OCI-LY7 (cell line): ENCODE results near the gene MAML1. TPM values are rescaled to one million over a fixed set of nuclear protein-coding genes. Genes with fewer than 3 reads are reported as not detected.

Source experiments
- BruUV-seq: library from RNA; stranded (reverse); fragments of 400-500 nt; replicated peaks from 2 replicates; lab custom pipeline; 2021; lab: Mats Ljungman, UMichigan
- CTCF ChIA-PET: fragments of 300-600 bp; sonication (Branson Sonifier 250); formaldehyde crosslinking; loops from one replicate; lab custom pipeline; 2022; ENCODE audit warnings: antibody characterized with exemption; ENCODE audit not compliant: unreplicated experiment; lab: Charles Lee
- POLR2A ChIA-PET: fragments of 300-600 bp; sonication (Branson Sonifier 250); formaldehyde crosslinking; loops from one replicate; lab custom pipeline; 2022; ENCODE audit warnings: antibody characterized with exemption; lab: Charles Lee
- DNase-seq: peaks from one replicate; pipeline ENCODE4 v3.0.0-alpha.2; 2015; ENCODE audit warnings: low spot score
- H2AFZ ChIP-seq: fragments of 200-600 bp; sonication (generic), shearing (Covaris generic); 2 replicates; pipeline ENCODE4 v1.6.1; 2014; ENCODE audit warnings: mild to moderate bottlenecking, antibody characterized with exemption, low read length, moderate library complexity
- H3K27ac ChIP-seq: fragments of 200-600 bp; sonication (generic); 2 replicates; pipeline ENCODE4 v1.5.1; 2014; ENCODE audit warnings: mixed run types, low read depth, mild to moderate bottlenecking, moderate library complexity, low read length, inconsistent platforms; ENCODE audit not compliant: poor library complexity, severe bottlenecking
- H3K36me3 ChIP-seq: fragments of 200-600 bp; sonication (generic); 2 replicates; pipeline ENCODE4 v1.6.1; 2014; ENCODE audit warnings: mild to moderate bottlenecking, antibody characterized with exemption, low read length, moderate library complexity, mixed read lengths; ENCODE audit not compliant: insufficient read depth
- H3K4me1 ChIP-seq: fragments of 200-600 bp; sonication (generic); 2 replicates; pipeline ENCODE4 v1.5.1; 2014; ENCODE audit warnings: mild to moderate bottlenecking, low read length; ENCODE audit not compliant: insufficient read depth, poor library complexity, severe bottlenecking
- H3K4me2 ChIP-seq: fragments of 200-600 bp; sonication (generic); 2 replicates; pipeline ENCODE4 v1.6.1; 2014; ENCODE audit warnings: mild to moderate bottlenecking, low read length
- H3K4me3 ChIP-seq: fragments of 200-600 bp; sonication (generic); 2 replicates; pipeline ENCODE4 v1.5.1; 2014; ENCODE audit warnings: mild to moderate bottlenecking, low read depth, low read length; ENCODE audit not compliant: poor library complexity, severe bottlenecking
- H3K79me2 ChIP-seq: fragments of 200-600 bp; sonication (generic); 2 replicates; pipeline ENCODE4 v1.6.1; 2016; ENCODE audit warnings: low read depth, mild to moderate bottlenecking, low read length, moderate library complexity, mixed read lengths; ENCODE audit not compliant: insufficient read depth
- H3K9me2 ChIP-seq: fragments of 200-600 bp; sonication (generic); 2 replicates; pipeline ENCODE4 v1.6.1; 2016; ENCODE audit warnings: mild to moderate bottlenecking, low read length, mixed read lengths; ENCODE audit not compliant: insufficient read depth
- H3K9me3 ChIP-seq: fragments of 200-600 bp; sonication (generic); 2 replicates; pipeline ENCODE4 v1.6.1; 2014; ENCODE audit warnings: mild to moderate bottlenecking, mixed run types, low read length, mixed read lengths
- H4K20me1 ChIP-seq: fragments of 200-600 bp; sonication (generic); 2 replicates; pipeline ENCODE4 v1.6.1; 2014; ENCODE audit warnings: mild to moderate bottlenecking, antibody characterized with exemption, low read length, moderate library complexity, mixed read lengths; ENCODE audit not compliant: insufficient read depth
- EZH2phosphoT487 ChIP-seq: fragments of 200-600 bp; sonication (generic); IDR thresholded peaks from 2 replicates; pipeline ENCODE4 v1.6.1; 2018; ENCODE audit warnings: low read depth, borderline replicate concordance, mild to moderate bottlenecking, mixed run types, antibody characterized with exemption, low read length, moderate library complexity, mixed read lengths
- intact Hi-C: fragments of 100-400 bp; cut with micrococcal nuclease; formaldehyde crosslinking; loops from one replicate; pipeline ENCODE4 v1.10.0; 2022; ENCODE audit not compliant: unreplicated experiment
- total RNA-seq, 2 experiments: library from RNA; depleted of rRNA in 1 of 2; stranded (reverse); fragments of >200 nt in 1 of 2; shearing (Covaris generic) in 1 of 2; gene quantifications; 2 replicates each; pipeline ENCODE4 v1.2.3, GENCODE V29; 2014 to 2022
- TF ChIP-seq, protein P1 (sequence below): fragments of 200-600 bp; sonication (generic); conservative IDR thresholded peaks from 2 replicates; pipeline ENCODE4 v1.5.1; 2014; ENCODE audit warnings: mild to moderate bottlenecking, antibody characterized with exemption, low read length, moderate library complexity, mixed read lengths

The MAML1 gene
- total RNA-seq, 2 experiments from 2014 or later: 17.0 to 27.4 TPM

DNA sequence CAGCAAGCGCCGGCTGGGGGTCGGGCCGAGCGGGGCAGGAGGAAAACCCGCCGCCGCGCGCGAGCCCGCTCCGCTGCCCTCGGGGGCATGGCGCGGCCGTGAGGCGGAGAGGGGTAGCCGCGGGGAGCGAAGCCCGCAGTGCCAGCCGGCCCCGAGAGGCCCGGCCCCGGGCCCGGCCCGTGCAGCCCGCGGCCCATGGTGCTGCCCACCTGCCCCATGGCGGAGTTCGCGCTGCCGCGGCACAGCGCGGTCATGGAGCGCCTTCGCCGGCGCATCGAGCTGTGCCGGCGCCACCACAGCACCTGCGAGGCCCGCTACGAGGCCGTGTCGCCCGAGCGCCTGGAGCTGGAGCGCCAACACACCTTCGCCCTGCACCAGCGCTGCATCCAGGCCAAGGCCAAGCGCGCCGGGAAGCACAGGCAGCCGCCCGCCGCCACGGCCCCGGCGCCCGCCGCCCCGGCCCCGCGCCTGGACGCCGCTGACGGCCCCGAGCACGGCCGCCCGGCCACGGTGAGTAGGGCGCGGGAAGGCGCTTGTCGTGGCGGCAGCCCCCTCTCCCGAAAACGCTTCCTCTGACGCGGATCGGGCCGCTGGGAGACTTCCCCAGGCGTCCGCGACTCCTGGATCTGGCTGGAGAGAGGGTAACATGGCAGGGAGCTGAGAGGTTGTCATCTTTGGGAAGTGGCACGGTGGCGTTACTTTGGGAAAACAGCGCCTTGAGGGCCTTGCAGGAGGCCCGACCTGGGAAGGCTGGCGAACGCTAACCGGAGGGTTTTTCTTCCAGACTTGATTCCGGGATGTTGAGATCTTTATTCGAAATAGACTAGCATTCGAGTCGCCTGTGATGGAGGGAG is 523 bp downstream of the MAML1 start:
- H2AFZ ChIP-seq: 0 out of 2 replicates have a peak overlapping the region, but pooled peaks have one; percentile 51
- H3K36me3 ChIP-seq: peaks cover 64% of the 10 kb centered on the region
- no peak for TF ChIP-seq EZH2phosphoT487
- TF ChIP-seq, protein P1, sequence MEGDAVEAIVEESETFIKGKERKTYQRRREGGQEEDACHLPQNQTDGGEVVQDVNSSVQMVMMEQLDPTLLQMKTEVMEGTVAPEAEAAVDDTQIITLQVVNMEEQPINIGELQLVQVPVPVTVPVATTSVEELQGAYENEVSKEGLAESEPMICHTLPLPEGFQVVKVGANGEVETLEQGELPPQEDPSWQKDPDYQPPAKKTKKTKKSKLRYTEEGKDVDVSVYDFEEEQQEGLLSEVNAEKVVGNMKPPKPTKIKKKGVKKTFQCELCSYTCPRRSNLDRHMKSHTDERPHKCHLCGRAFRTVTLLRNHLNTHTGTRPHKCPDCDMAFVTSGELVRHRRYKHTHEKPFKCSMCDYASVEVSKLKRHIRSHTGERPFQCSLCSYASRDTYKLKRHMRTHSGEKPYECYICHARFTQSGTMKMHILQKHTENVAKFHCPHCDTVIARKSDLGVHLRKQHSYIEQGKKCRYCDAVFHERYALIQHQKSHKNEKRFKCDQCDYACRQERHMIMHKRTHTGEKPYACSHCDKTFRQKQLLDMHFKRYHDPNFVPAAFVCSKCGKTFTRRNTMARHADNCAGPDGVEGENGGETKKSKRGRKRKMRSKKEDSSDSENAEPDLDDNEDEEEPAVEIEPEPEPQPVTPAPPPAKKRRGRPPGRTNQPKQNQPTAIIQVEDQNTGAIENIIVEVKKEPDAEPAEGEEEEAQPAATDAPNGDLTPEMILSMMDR: no peak
- ChIA-PET POLR2A (interaction anchor here (1.0 kb wide), 1 partner anchor 28 kb away, joined by 4 read pairs; no protein-coding TSS in a partner anchor), CTCF (no interaction called here)
- H3K9me2 ChIP-seq: no peaks in the 10 kb centered on the region
- H3K4me1 ChIP-seq: peaks cover 17% of the 10 kb centered on the region
- peak; percentile 68 for DNase-seq
- no peaks in the 10 kb centered on the region for H4K20me1 ChIP-seq
- H3K27ac ChIP-seq: peak overlapping the region; percentile 73
- intact Hi-C loops: loop anchor here (1.0 to 5.0 kb wide), 4 partner anchors 35 to 110 kb away; partner anchors contain the start of genes CANX, HNRNPH1 and MGAT4B
- peaks cover 49% of the 10 kb centered on the region for H3K79me2 ChIP-seq
- H3K4me3 ChIP-seq: peak overlapping the region; percentile 88
- no TSS peak for BruUV-seq
- peak overlapping the region; percentile 74 for H3K4me2 ChIP-seq
- H3K9me3 ChIP-seq: no peaks in the 10 kb centered on the region

DNA sequence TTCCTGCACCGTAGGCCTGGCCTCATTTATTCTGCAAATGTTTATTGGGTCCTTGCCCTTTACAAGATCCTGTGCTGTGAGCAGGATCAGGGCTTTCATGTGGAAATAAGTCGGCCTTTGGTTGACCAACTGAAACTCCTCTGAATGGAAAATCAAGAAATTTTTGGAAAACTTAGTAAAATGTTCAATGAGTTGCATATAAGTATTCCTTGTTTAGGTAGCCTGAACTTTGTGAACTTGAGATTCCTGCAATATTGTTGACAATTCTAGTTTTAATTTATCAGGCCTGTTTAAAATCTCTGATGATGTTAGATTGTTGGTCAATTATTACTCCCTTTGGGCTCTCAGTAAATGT is 1.1 kb downstream of the MAML1 start:
- H3K4me2 ChIP-seq: peak overlapping the region; percentile 74
- ChIA-PET CTCF (no interaction called here), POLR2A (no interaction called here)
- H3K4me1 ChIP-seq: peaks cover 17% of the 10 kb centered on the region
- no peak overlapping the region for H2AFZ ChIP-seq
- intact Hi-C loops: loop anchor here (2.0 to 5.0 kb wide), 2 partner anchors 74 to 111 kb away; partner anchors contain the start of genes HNRNPH1 and MGAT4B
- H3K4me3 ChIP-seq: peak overlapping the region; percentile 88
- peak; percentile 43 for DNase-seq
- H3K9me2 ChIP-seq: no peaks in the 10 kb centered on the region
- peaks cover 55% of the 10 kb centered on the region for H3K79me2 ChIP-seq
- BruUV-seq: no TSS peak
- H3K36me3 ChIP-seq: peaks cover 64% of the 10 kb centered on the region
- no peaks in the 10 kb centered on the region for H3K9me3 ChIP-seq
- peak overlapping the region; percentile 73 for H3K27ac ChIP-seq
- no peaks in the 10 kb centered on the region for H4K20me1 ChIP-seq
- TF ChIP-seq EZH2phosphoT487: no peak
- TF ChIP-seq, protein P1: no peak
